K562 (cell line): ENCODE results near the gene EGR4. TPM values are rescaled to one million over a fixed set of nuclear protein-coding genes. Genes with fewer than 3 reads are reported as not detected.

ENCODE experiments used
- ATAC-seq: fragments of 200-7000 bp; cut with Tn5 transposase; 3 replicates; pipeline ENCODE4 v1.9.1; 2020; ENCODE audit warnings: moderate library complexity
- BruUV-seq: library from RNA; stranded (reverse); fragments of 400-500 nt; replicated peaks from 2 replicates; lab custom pipeline; 2021; lab: Mats Ljungman, UMichigan
- CTCF ChIA-PET: fragments of 300-600 bp; formaldehyde crosslinking; extraction: SDS; loops from one replicate; lab custom pipeline; 2021; ENCODE audit warnings: low intra/inter-chr PET ratio; lab: Yijun Ruan, JAX
- POLR2A ChIA-PET: fragments of 300-600, 350-650 bp; sonication (Branson Sonifier 250); formaldehyde crosslinking; extraction: SDS; loops from one replicate; lab custom pipeline; 2021; ENCODE audit warnings: antibody characterized with exemption, inconsistent platforms; lab: Yijun Ruan, JAX
- DNase-seq, 4 experiments: peaks; one replicate each; pipeline versions ENCODE4 v3.0.0 to v3.0.0-alpha.2; 2011 to 2018; ENCODE audit warnings: low spot score in 3 of 4, mixed read lengths in 3 of 4; ENCODE audit errors: extremely low read depth in 1 of 4
- FAIRE-seq: peaks from 2 replicates; lab custom pipeline; 2011; peaks lifted over from hg19 to GRCh38; lab: Jason Lieb, UNC
- H2AFZ ChIP-seq: 2 replicates; pipeline ENCODE4 v1.6.0; 2011; ENCODE audit warnings: low read depth, low read length, control low read depth, inconsistent platforms
- H3K27ac ChIP-seq: fragments of 200-600 bp; 3 replicates; pipeline ENCODE4 v1.8.0; 2011; ENCODE audit warnings: low read depth, mild to moderate bottlenecking, control low read depth, inconsistent platforms, low read length, moderate library complexity, mixed read lengths; ENCODE audit errors: extremely low read depth
- H3K27me3 ChIP-seq, 2 experiments: fragments of 300-600 bp in 1 of 2; 2 replicates in 1 of 2; 3 replicates in 1 of 2; pipeline versions ENCODE4 v1.6.0 to v1.8.0; 2011; ENCODE audit warnings: inconsistent platforms in 2 of 2, low read length in 2 of 2, mild to moderate bottlenecking in 1 of 2, mixed read lengths in 1 of 2, moderate library complexity in 1 of 2; ENCODE audit not compliant: control insufficient read depth in 2 of 2, insufficient read depth in 2 of 2
- H3K36me3 ChIP-seq: fragments of 300-600 bp; 3 replicates; pipeline ENCODE4 v1.8.0; 2011; ENCODE audit warnings: mild to moderate bottlenecking, low read length, inconsistent platforms; ENCODE audit not compliant: control insufficient read depth, insufficient read depth
- H3K4me1 ChIP-seq, 2 experiments: fragments of 200-600 bp in 1 of 2; replicated peaks in 1 of 2; 2 replicates in 1 of 2; 3 replicates in 1 of 2; pipeline versions ENCODE4 v1.5.1 to v1.8.0; 2011; ENCODE audit warnings: inconsistent platforms in 2 of 2, low read length in 2 of 2, mild to moderate bottlenecking in 1 of 2, mixed read lengths in 1 of 2, moderate library complexity in 1 of 2; ENCODE audit not compliant: control insufficient read depth in 2 of 2, insufficient read depth in 2 of 2
- H3K4me2 ChIP-seq: 2 replicates; pipeline ENCODE4 v1.6.1; 2011; ENCODE audit warnings: low read length, control low read depth, inconsistent platforms, mixed read lengths; ENCODE audit not compliant: insufficient read depth
- H3K4me3 ChIP-seq: fragments of 200-600 bp; sonication (generic), shearing (Covaris generic); 2 replicates; pipeline ENCODE4 v1.5.1; 2016; ENCODE audit warnings: control low read depth, inconsistent platforms
- H3K79me2 ChIP-seq: fragments of 200-600 bp; 3 replicates; pipeline ENCODE4 v1.8.0; 2011; ENCODE audit warnings: low read length, inconsistent platforms; ENCODE audit not compliant: control insufficient read depth, insufficient read depth
- H3K9ac ChIP-seq, 2 experiments: 2 replicates each; pipeline versions ENCODE4 v1.6.0 to v1.6.1; 2011; ENCODE audit warnings: low read depth in 2 of 2, low read length in 2 of 2, control low read depth in 1 of 2, inconsistent platforms in 1 of 2, mild to moderate bottlenecking in 1 of 2, mixed read lengths in 1 of 2; ENCODE audit not compliant: insufficient read depth in 1 of 2
- H3K9me1 ChIP-seq: one replicate; pipeline ENCODE4 v1.6.0; 2011; ENCODE audit warnings: inconsistent platforms, mild to moderate bottlenecking, low read length, moderate library complexity; ENCODE audit not compliant: control insufficient read depth, insufficient read depth
- H3K9me3 ChIP-seq: replicated peaks from 2 replicates; pipeline ENCODE4 v1.5.1; 2011; ENCODE audit warnings: low read depth, low read length, inconsistent platforms; ENCODE audit not compliant: control insufficient read depth, insufficient read depth
- H4K20me1 ChIP-seq: replicated peaks from 2 replicates; pipeline ENCODE4 v1.6.1; 2011; ENCODE audit warnings: low read length, inconsistent platforms, mixed read lengths; ENCODE audit not compliant: control insufficient read depth, insufficient read depth
- ARHGAP35 ChIP-seq: fragments of 450-650 bp; IDR thresholded peaks from 2 replicates; pipeline ENCODE4 v1.6.1; 2018; ENCODE audit not compliant: partially characterized antibody
- ATF3 ChIP-seq, 2 experiments: fragments of 450-650 bp in 1 of 2; sonication (generic) in 1 of 2; formaldehyde crosslinking in 1 of 2; IDR thresholded peaks in 1 of 2; conservative IDR thresholded peaks in 1 of 2; 2 replicates each; pipeline versions ENCODE4 v1.6.1 to v1.8.1; 2016 to 2023; ENCODE audit warnings: mild to moderate bottlenecking in 2 of 2, moderate library complexity in 2 of 2, inconsistent platforms in 1 of 2, missing genetic modification reagents in 1 of 2
- ATF6 ChIP-seq: sonication (generic); formaldehyde crosslinking; IDR thresholded peaks from 2 replicates; pipeline ENCODE4 v1.4.0; 2020; ENCODE audit warnings: mild to moderate bottlenecking, missing genetic modification reagents
- ATF7 ChIP-seq: fragments of 450-650 bp; IDR thresholded peaks from 2 replicates; pipeline ENCODE4 v1.7.1; 2014; ENCODE audit warnings: mild to moderate bottlenecking, moderate library complexity
- BCOR ChIP-seq: fragments of 450-650 bp; IDR thresholded peaks from 2 replicates; pipeline ENCODE4 v1.6.1; 2016
- CBFA2T2 ChIP-seq: fragments of 450-650 bp; conservative IDR thresholded peaks from 2 replicates; pipeline ENCODE4 v1.6.1; 2017; ENCODE audit warnings: mild to moderate bottlenecking
- KAT7 ChIP-seq: sonication (generic); formaldehyde crosslinking; IDR thresholded peaks from 2 replicates; pipeline ENCODE4 v1.8.0; 2022; ENCODE audit warnings: missing genetic modification reagents, mild to moderate bottlenecking, borderline replicate concordance
- RCOR1 ChIP-seq, 2 experiments: IDR thresholded peaks; 2 replicates each; pipeline ENCODE4 v1.6.1; 2012; ENCODE audit warnings: low read depth in 2 of 2, low read length in 2 of 2, borderline replicate concordance in 1 of 2, improper control_type of control experiment in 1 of 2
- SUPT5H ChIP-seq: fragments of 450-650 bp; IDR thresholded peaks from 2 replicates; pipeline ENCODE4 v1.6.1; 2016
- TOE1 ChIP-seq, 2 experiments: fragments of 450-650 bp in 1 of 2; sonication (generic) in 1 of 2; formaldehyde crosslinking in 1 of 2; IDR thresholded peaks; 2 replicates each; pipeline versions ENCODE4 v1.7.1 to v1.8.0; 2016 to 2022; ENCODE audit warnings: borderline replicate concordance in 2 of 2, mild to moderate bottlenecking in 2 of 2, antibody characterized with exemption in 1 of 2, inconsistent platforms in 1 of 2, low read depth in 1 of 2, missing genetic modification reagents in 1 of 2, moderate library complexity in 1 of 2
- ZEB2 ChIP-seq: fragments of 450-650 bp; IDR thresholded peaks from 2 replicates; pipeline ENCODE4 v1.6.1; 2016
- ZNF184 ChIP-seq: sonication (generic); formaldehyde crosslinking; IDR thresholded peaks from 2 replicates; pipeline ENCODE4 v1.5.0; 2020; ENCODE audit warnings: missing genetic modification reagents
- ZNF212 ChIP-seq: fragments of 450-650 bp; formaldehyde crosslinking; IDR thresholded peaks from 2 replicates; pipeline ENCODE4 v1.4.0; 2020; ENCODE audit warnings: mild to moderate bottlenecking
- WGBS: fragments of 100-300 bp; shearing (Covaris generic); methylation state at CpG from one replicate; pipeline ENCODE4 v1.1.6; 2016; ENCODE audit warnings: low coverage, mixed read lengths; ENCODE audit not compliant: insufficient coverage; ENCODE audit errors: missing lambda C conversion rate; 5-methylcytosine and 5-hydroxymethylcytosine counted together
- in situ Hi-C: fragments of 300-500 bp; cut with MboI; formaldehyde crosslinking; loops from 4 replicates; pipeline ENCODE4 v1.15.0; 2018; ENCODE audit warnings: inconsistent platforms, mixed read lengths
- intact Hi-C: fragments of 100-400 bp; cut with micrococcal nuclease; formaldehyde crosslinking; loops from 2 replicates; pipeline ENCODE4 v1.14.2; 2022
- polyA plus RNA-seq, 8 experiments: library from polyadenylated mRNA; depleted of rRNA in 4 of 8; stranded (reverse) in 5 of 8; unstranded in 3 of 8; fragments of >200 nt; fragmentation: Nextera tagmentation in 2 of 8; fragmentation: Illumina TruSeq in 1 of 8; extraction: Ambion mirVana in 2 of 8; extraction: Trizol in 1 of 8; gene quantifications; 2 replicates each; pipeline versions ENCODE4 v1.2.1 to v1.2.3, GENCODE V29; 2011 to 2014; ENCODE audit warnings: inconsistent platforms in 1 of 8, missing spikeins in 1 of 8
- total RNA-seq, 7 experiments: library from RNA; depleted of rRNA in 6 of 7; stranded (reverse); fragments of >200 nt in 6 of 7; fragmentation: Illumina TruSeq in 2 of 7; extraction: Trizol in 2 of 7; gene quantifications; 2 replicates each; pipeline versions ENCODE4 v1.2.1 to v1.2.3, GENCODE V29; 2011 to 2021; ENCODE audit warnings: low replicate concordance in 1 of 7

The EGR4 gene
- total and polyA plus RNA-seq, 9 of the 15 experiments (the other 6 are each of a cell fraction or from before 2014, with no cell fraction given), result not detected

- CTCF ChIA-PET, result no interaction called here
- Histone ChIP-seq H3K4me1 (peaks cover 0 to 12% of the 10 kb centered on the region in 2 experiments; a peak in 3 of 5 replicates), H3K27me3 (no peaks in the 10 kb centered on the region), H2AFZ (no peak overlapping the region), H3K27ac (no peak overlapping the region), H3K4me3 (no peak overlapping the region), H3K9me3 (no peaks in the 10 kb centered on the region), H3K79me2 (no peaks in the 10 kb centered on the region), H4K20me1 (peaks cover 6% of the 10 kb centered on the region; the same call in 1 of the 2 replicates), H3K9me1 (no peaks in the 10 kb centered on the region), H3K4me2 (no peak overlapping the region), H3K9ac (no peak overlapping the region), H3K36me3 (peaks cover 64% of the 10 kb centered on the region)
- FAIRE-seq, result peak; percentile 52
- POLR2A ChIA-PET, result interaction anchor here (0.6 to 1.8 kb wide), 6 partner anchors 8 to 254 kb away, joined by 3 to 9 read pairs (median 4); partner anchors contain the start of gene CCT7
- intact Hi-C loops, result loop anchor here (10.0 kb wide), 1 partner anchor 269 kb away; no protein-coding TSS in a partner anchor
- ATAC-seq, result no peak; the same call in 1 of the 3 replicates
- no peak for DNase-seq
- 67% methylated on average over 2 of the region's 2 CpGs for WGBS
- no TSS peak for BruUV-seq
- in situ Hi-C loops, result no loop called here
- TF ChIP-seq ATF7 (peak; percentile 88), ZNF184 (no peak), ATF3 (IDR thresholded peaks at IDR 0.05) (peak; percentile 79), ATF3 (CRISPR knock-in tag; conservative IDR thresholded peaks at IDR 0.05) (no peak), CBFA2T2 (no peak), BCOR (no peak), KAT7 (CRISPR knock-in tag) (no peak), ZEB2 (no peak), ZNF212 (CRISPR knock-in tag) (no peak), TOE1 (IDR thresholded peaks at IDR 0.05; ENCODE audit: borderline replicate concordance) (no peak), TOE1 (CRISPR knock-in tag; IDR thresholded peaks at IDR 0.05; ENCODE audit: borderline replicate concordance, low read depth) (no peak), ARHGAP35 (no peak), RCOR1 (IDR thresholded peaks at IDR 0.05; ENCODE audit: borderline replicate concordance in 1 of 2, low read depth in 2 of 2, low read length in 2 of 2) (no peak), ATF6 (no peak), SUPT5H (peak; percentile 13; the same call in 1 of the 2 replicates)
These were observed 39.9 kb downstream of the EGR4 start for GRCh38 chr2:73253400-73253799.
